ENCODE data around the gene CPHXL2. TPM values are rescaled to one million over a fixed set of nuclear protein-coding genes. Genes with fewer than 3 reads are reported as not detected.

Gene CPHXL2
- polyA plus RNA-seq, 4 donors: 0.03 TPM; not detected in 3

- no peak overlapping the region for H3K27ac ChIP-seq (ENCODE audit: low read depth in 1 of 3, low read length in 2 of 3)
- no peak overlapping the region for H3K4me3 ChIP-seq (ENCODE audit: low read depth in 1 of 3, low read length in 3 of 3)
- FAIRE-seq (no peak), DNase-seq (no peak)
- H3K4me1 ChIP-seq (ENCODE audit: control insufficient read depth in 3 of 3, insufficient read depth in 2 of 3, low read depth in 1 of 3, low read length in 2 of 3): peaks cover 0 to 4% (median 0%) of the 10 kb centered on the region in 3 donors
- peaks cover 33 to 65% (median 43%) of the 10 kb centered on the region in 3 donors for H3K36me3 ChIP-seq (ENCODE audit: control insufficient read depth in 3 of 3, insufficient read depth in 2 of 3, low read depth in 1 of 3, low read length in 3 of 3)
- no peaks in the 10 kb centered on the region for H3K27me3 ChIP-seq (ENCODE audit: control insufficient read depth in 3 of 3, insufficient read depth in 3 of 3, low read length in 3 of 3)
- no peaks in the 10 kb centered on the region for H3K9me3 ChIP-seq (ENCODE audit: control insufficient read depth in 2 of 2, insufficient read depth in 1 of 2, low read depth in 1 of 2, low read length in 1 of 2)
- WGBS, 3 donors: 88 to 94% (median 89%) methylated on average over 3 of the region's 3 CpGs
Measured at GRCh38 chr16:75630052-75630451, 46.8 kb downstream of the CPHXL2 start.

GRCh38 chr16:75629132-75629531 is 47.7 kb downstream of the CPHXL2 start:
- DNase-seq (no peak), FAIRE-seq (no peak)
- H3K36me3 ChIP-seq (ENCODE audit: control insufficient read depth in 3 of 3, insufficient read depth in 2 of 3, low read depth in 1 of 3, low read length in 3 of 3): peaks cover 32 to 61% (median 42%) of the 10 kb centered on the region in 3 donors
- no peaks in the 10 kb centered on the region for H3K27me3 ChIP-seq (ENCODE audit: control insufficient read depth in 3 of 3, insufficient read depth in 3 of 3, low read length in 3 of 3)
- no peaks in the 10 kb centered on the region for H3K9me3 ChIP-seq (ENCODE audit: control insufficient read depth in 2 of 2, insufficient read depth in 1 of 2, low read depth in 1 of 2, low read length in 1 of 2)
- peaks cover 0 to 4% (median 0%) of the 10 kb centered on the region in 3 donors for H3K4me1 ChIP-seq (ENCODE audit: control insufficient read depth in 3 of 3, insufficient read depth in 2 of 3, low read depth in 1 of 3, low read length in 2 of 3)
- H3K27ac ChIP-seq (ENCODE audit: low read depth in 1 of 3, low read length in 2 of 3): no peak overlapping the region
- WGBS, 3 donors: 90 to 94% (median 92%) methylated on average over 10 of the region's 10 CpGs
- H3K4me3 ChIP-seq (ENCODE audit: low read depth in 1 of 3, low read length in 3 of 3): no peak overlapping the region

- DNase-seq: no peak
- Histone ChIP-seq H3K9me3 (ENCODE audit: control insufficient read depth in 2 of 2, insufficient read depth in 1 of 2, low read depth in 1 of 2, low read length in 1 of 2) (no peaks in the 10 kb centered on the region), H3K36me3 (ENCODE audit: control insufficient read depth in 3 of 3, insufficient read depth in 2 of 3, low read depth in 1 of 3, low read length in 3 of 3) (peaks cover 26 to 57% (median 36%) of the 10 kb centered on the region in 3 donors), H3K4me3 (ENCODE audit: low read depth in 1 of 3, low read length in 3 of 3) (no peak overlapping the region), H3K27ac (ENCODE audit: low read depth in 1 of 3, low read length in 2 of 3) (no peak overlapping the region), H3K4me1 (ENCODE audit: control insufficient read depth in 3 of 3, insufficient read depth in 2 of 3, low read depth in 1 of 3, low read length in 2 of 3) (peaks cover 0 to 4% (median 0%) of the 10 kb centered on the region in 3 donors), H3K27me3 (ENCODE audit: control insufficient read depth in 3 of 3, insufficient read depth in 3 of 3, low read length in 3 of 3) (no peaks in the 10 kb centered on the region)
- WGBS, 3 donors: 80 to 96% (median 95%) methylated on average over 4 of the region's 4 CpGs
- FAIRE-seq: no peak
Measured at GRCh38 chr16:75628351-75628750, 48.5 kb downstream of the CPHXL2 start.

- DNase-seq: no peak
- Histone ChIP-seq H3K36me3 (ENCODE audit: control insufficient read depth in 3 of 3, insufficient read depth in 2 of 3, low read depth in 1 of 3, low read length in 3 of 3) (peaks cover 24 to 53% (median 32%) of the 10 kb centered on the region in 3 donors), H3K4me1 (ENCODE audit: control insufficient read depth in 3 of 3, insufficient read depth in 2 of 3, low read depth in 1 of 3, low read length in 2 of 3) (peaks cover 0 to 4% (median 0%) of the 10 kb centered on the region in 3 donors), H3K27ac (ENCODE audit: low read depth in 1 of 3, low read length in 2 of 3) (no peak overlapping the region), H3K27me3 (ENCODE audit: control insufficient read depth in 3 of 3, insufficient read depth in 3 of 3, low read length in 3 of 3) (no peaks in the 10 kb centered on the region), H3K4me3 (ENCODE audit: low read depth in 1 of 3, low read length in 3 of 3) (no peak overlapping the region), H3K9me3 (ENCODE audit: control insufficient read depth in 2 of 2, insufficient read depth in 1 of 2, low read depth in 1 of 2, low read length in 1 of 2) (no peaks in the 10 kb centered on the region)
- no peak for FAIRE-seq
- 54 to 61% (median 60%) methylated on average over 3 of the region's 3 CpGs for WGBS, 3 donors
Measured at GRCh38 chr16:75627851-75628250, 49.0 kb downstream of the CPHXL2 start.

- no peak for DNase-seq
- H3K4me1 ChIP-seq (ENCODE audit: control insufficient read depth in 3 of 3, insufficient read depth in 2 of 3, low read depth in 1 of 3, low read length in 2 of 3): peaks cover 0 to 4% (median 3%) of the 10 kb centered on the region in 3 donors
- H3K27ac ChIP-seq (ENCODE audit: low read depth in 1 of 3, low read length in 2 of 3): no peak overlapping the region
- peaks cover 21 to 47% (median 28%) of the 10 kb centered on the region in 3 donors for H3K36me3 ChIP-seq (ENCODE audit: control insufficient read depth in 3 of 3, insufficient read depth in 2 of 3, low read depth in 1 of 3, low read length in 3 of 3)
- WGBS, 3 donors: 88 to 91% (median 89%) methylated on average over 4 of the region's 4 CpGs
- no peak overlapping the region for H3K4me3 ChIP-seq (ENCODE audit: low read depth in 1 of 3, low read length in 3 of 3)
- H3K27me3 ChIP-seq (ENCODE audit: control insufficient read depth in 3 of 3, insufficient read depth in 3 of 3, low read length in 3 of 3): no peaks in the 10 kb centered on the region
- FAIRE-seq: no peak
- no peaks in the 10 kb centered on the region for H3K9me3 ChIP-seq (ENCODE audit: control insufficient read depth in 2 of 2, insufficient read depth in 1 of 2, low read depth in 1 of 2, low read length in 1 of 2)
Measured at GRCh38 chr16:75626806-75627205, 50.0 kb downstream of the CPHXL2 start.

- no peak for FAIRE-seq
- Histone ChIP-seq H3K27me3 (ENCODE audit: control insufficient read depth in 3 of 3, insufficient read depth in 3 of 3, low read length in 3 of 3) (no peaks in the 10 kb centered on the region), H3K27ac (ENCODE audit: low read depth in 1 of 3, low read length in 2 of 3) (no peak overlapping the region), H3K36me3 (ENCODE audit: control insufficient read depth in 3 of 3, insufficient read depth in 2 of 3, low read depth in 1 of 3, low read length in 3 of 3) (peaks cover 16 to 34% (median 17%) of the 10 kb centered on the region in 3 donors), H3K4me3 (ENCODE audit: low read depth in 1 of 3, low read length in 3 of 3) (no peak overlapping the region), H3K9me3 (ENCODE audit: control insufficient read depth in 2 of 2, insufficient read depth in 1 of 2, low read depth in 1 of 2, low read length in 1 of 2) (no peaks in the 10 kb centered on the region), H3K4me1 (ENCODE audit: control insufficient read depth in 3 of 3, insufficient read depth in 2 of 3, low read depth in 1 of 3, low read length in 2 of 3) (peaks cover 2 to 9% (median 4%) of the 10 kb centered on the region in 3 donors)
- WGBS, 3 donors: 26 to 61% (median 56%) methylated on average over 4 of the region's 4 CpGs
- peak; percentile 61 to 64 for DNase-seq
Measured at GRCh38 chr16:75624921-75625334, 51.9 kb downstream of the CPHXL2 start.

- H3K4me1 ChIP-seq (ENCODE audit: control insufficient read depth in 3 of 3, insufficient read depth in 2 of 3, low read depth in 1 of 3, low read length in 2 of 3): peaks cover 2 to 9% (median 4%) of the 10 kb centered on the region in 3 donors
- peak within 1 kb of the TSS; percentile 90 to 94 (median 93) for H3K27ac ChIP-seq (ENCODE audit: low read depth in 1 of 3, low read length in 2 of 3)
- FAIRE-seq (no peak), DNase-seq (peak; percentile 98 to 100)
- WGBS, 3 donors: 0% methylated on average over 62 of the region's 62 CpGs
- H3K4me3 ChIP-seq (ENCODE audit: low read depth in 1 of 3, low read length in 3 of 3): peak within 1 kb of the TSS; percentile 76 to 84 (median 79)
- no peaks in the 10 kb centered on the region for H3K9me3 ChIP-seq (ENCODE audit: control insufficient read depth in 2 of 2, insufficient read depth in 1 of 2, low read depth in 1 of 2, low read length in 1 of 2)
- H3K27me3 ChIP-seq (ENCODE audit: control insufficient read depth in 3 of 3, insufficient read depth in 3 of 3, low read length in 3 of 3): no peaks in the 10 kb centered on the region
- H3K36me3 ChIP-seq (ENCODE audit: control insufficient read depth in 3 of 3, insufficient read depth in 2 of 3, low read depth in 1 of 3, low read length in 3 of 3): peaks cover 7 to 25% (median 8%) of the 10 kb centered on the region in 3 donors
Measured at GRCh38 chr16:75622761-75623605, 53.8 kb downstream of the CPHXL2 start, which contains the start of gene ADAT1. TSS of gene ADAT1 (minus strand) at chr16:75623281. CDS start at chr16:75620799, 2,482 bp downstream.

GRCh38 chr16:75621170-75621477 is 55.7 kb downstream of the CPHXL2 start:
- Histone ChIP-seq H3K36me3 (ENCODE audit: control insufficient read depth in 3 of 3, insufficient read depth in 2 of 3, low read depth in 1 of 3, low read length in 3 of 3) (peaks cover 2 to 20% (median 7%) of the 10 kb centered on the region in 3 donors), H3K4me1 (ENCODE audit: control insufficient read depth in 3 of 3, insufficient read depth in 2 of 3, low read depth in 1 of 3, low read length in 2 of 3) (peaks cover 2 to 9% (median 4%) of the 10 kb centered on the region in 3 donors), H3K4me3 (ENCODE audit: low read depth in 1 of 3, low read length in 3 of 3) (no peak overlapping the region), H3K27ac (ENCODE audit: low read depth in 1 of 3, low read length in 2 of 3) (no peak overlapping the region), H3K27me3 (ENCODE audit: control insufficient read depth in 3 of 3, insufficient read depth in 3 of 3, low read length in 3 of 3) (no peaks in the 10 kb centered on the region), H3K9me3 (ENCODE audit: control insufficient read depth in 2 of 2, insufficient read depth in 1 of 2, low read depth in 1 of 2, low read length in 1 of 2) (no peaks in the 10 kb centered on the region)
- DNase-seq (peak; percentile 45 to 52), FAIRE-seq (no peak)
- WGBS, 3 donors: 7 to 15% (median 7%) methylated on average over 2 of the region's 2 CpGs

All from small intestine (tissue), 7 donors.